Measurements from ENCODE around the gene OTUD7B.

DNA sequence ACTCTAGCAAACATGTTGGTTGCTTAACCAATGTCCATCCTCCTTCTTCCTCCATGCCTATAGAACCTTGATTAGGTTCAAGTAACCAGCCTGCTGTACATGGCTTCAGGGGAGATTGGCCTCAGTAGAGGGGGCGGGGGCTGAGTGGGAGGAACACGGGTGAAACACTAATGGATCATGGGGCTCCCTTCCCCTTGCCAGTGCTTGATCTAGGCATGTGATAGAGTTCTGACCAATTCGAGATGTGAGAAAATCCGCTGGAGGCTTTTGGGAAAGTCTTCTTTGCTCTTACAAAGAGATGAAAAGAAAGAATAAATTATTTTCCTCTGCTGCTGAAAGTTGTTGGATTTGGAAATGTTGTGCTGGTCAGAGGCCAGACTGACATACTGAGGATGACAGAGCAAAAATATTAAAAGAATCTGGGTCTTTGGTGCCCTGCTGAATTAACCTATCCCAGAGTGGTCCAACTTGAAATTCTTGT lies 5.2 kb upstream of the OTUD7B start:
- TF ChIP-seq SIN3A (IDR thresholded peaks at IDR 0.05; ENCODE audit: borderline replicate concordance, insufficient read depth, low read length): no peak
- TF ChIP-seq, protein P1, sequence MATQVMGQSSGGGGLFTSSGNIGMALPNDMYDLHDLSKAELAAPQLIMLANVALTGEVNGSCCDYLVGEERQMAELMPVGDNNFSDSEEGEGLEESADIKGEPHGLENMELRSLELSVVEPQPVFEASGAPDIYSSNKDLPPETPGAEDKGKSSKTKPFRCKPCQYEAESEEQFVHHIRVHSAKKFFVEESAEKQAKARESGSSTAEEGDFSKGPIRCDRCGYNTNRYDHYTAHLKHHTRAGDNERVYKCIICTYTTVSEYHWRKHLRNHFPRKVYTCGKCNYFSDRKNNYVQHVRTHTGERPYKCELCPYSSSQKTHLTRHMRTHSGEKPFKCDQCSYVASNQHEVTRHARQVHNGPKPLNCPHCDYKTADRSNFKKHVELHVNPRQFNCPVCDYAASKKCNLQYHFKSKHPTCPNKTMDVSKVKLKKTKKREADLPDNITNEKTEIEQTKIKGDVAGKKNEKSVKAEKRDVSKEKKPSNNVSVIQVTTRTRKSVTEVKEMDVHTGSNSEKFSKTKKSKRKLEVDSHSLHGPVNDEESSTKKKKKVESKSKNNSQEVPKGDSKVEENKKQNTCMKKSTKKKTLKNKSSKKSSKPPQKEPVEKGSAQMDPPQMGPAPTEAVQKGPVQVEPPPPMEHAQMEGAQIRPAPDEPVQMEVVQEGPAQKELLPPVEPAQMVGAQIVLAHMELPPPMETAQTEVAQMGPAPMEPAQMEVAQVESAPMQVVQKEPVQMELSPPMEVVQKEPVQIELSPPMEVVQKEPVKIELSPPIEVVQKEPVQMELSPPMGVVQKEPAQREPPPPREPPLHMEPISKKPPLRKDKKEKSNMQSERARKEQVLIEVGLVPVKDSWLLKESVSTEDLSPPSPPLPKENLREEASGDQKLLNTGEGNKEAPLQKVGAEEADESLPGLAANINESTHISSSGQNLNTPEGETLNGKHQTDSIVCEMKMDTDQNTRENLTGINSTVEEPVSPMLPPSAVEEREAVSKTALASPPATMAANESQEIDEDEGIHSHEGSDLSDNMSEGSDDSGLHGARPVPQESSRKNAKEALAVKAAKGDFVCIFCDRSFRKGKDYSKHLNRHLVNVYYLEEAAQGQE (IDR thresholded peaks at IDR 0.05; ENCODE audit: insufficient read depth in 1 of 2, low read depth in 2 of 2, low read length in 2 of 2): no peak
- TF ChIP-seq POLR2AphosphoS5 (IDR thresholded peaks at IDR 0.05; ENCODE audit: low read depth, low read length): no peak
- TF ChIP-seq TAF1 (IDR thresholded peaks at IDR 0.05; ENCODE audit: borderline replicate concordance, insufficient read depth, low read length): no peak

Data from PFSK-1 (cell line).